NCI-H446 (cell line): Measurements from ENCODE around the gene ATP1A3.

Source experiments
- DNase-seq, 2 experiments: peaks; one replicate each; lab custom pipeline; 2025; lab: John Stamatoyannopoulos, UW

The ATP1A3 gene

GRCh38 chr19:41984961-41985360 lies 9.1 kb downstream of the ATP1A3 start:
- no peak for DNase-seq

GRCh38 chr19:41981724-41982123 lies 12.3 kb downstream of the ATP1A3 start:
- DNase-seq: no peak

- DNase-seq: no peak
These were observed 15.6 kb downstream of the ATP1A3 start for GRCh38 chr19:41978470-41978869.

- no peak for DNase-seq
These were observed 16.1 kb downstream of the ATP1A3 start for GRCh38 chr19:41977916-41978315.

- DNase-seq: no peak
These were observed 19.4 kb downstream of the ATP1A3 start for GRCh38 chr19:41974652-41975051.

- DNase-seq: no peak
These were observed 22.7 kb downstream of the ATP1A3 start for GRCh38 chr19:41971363-41971762.

- no peak for DNase-seq
These were observed 24.1 kb downstream of the ATP1A3 start for GRCh38 chr19:41969772-41970458.

- DNase-seq: no peak
These were observed 25.1 kb downstream of the ATP1A3 start for GRCh38 chr19:41968751-41969595.

GRCh38 chr19:41967054-41967783 lies 26.8 kb downstream of the ATP1A3 start:
- no peak for DNase-seq

GRCh38 chr19:41965106-41965505 lies 28.9 kb downstream of the ATP1A3 start:
- DNase-seq: no peak

- no peak for DNase-seq
These were observed 33.1 kb downstream of the ATP1A3 start for GRCh38 chr19:41960973-41961372.

- peak; percentile 90 to 96 for DNase-seq
These were observed 34.7 kb downstream of the ATP1A3 start, which contains the start of gene RABAC1 for GRCh38 chr19:41959056-41960053. RABAC1 (minus strand) TSS chr19:41959321; CDS start chr19:41959292, 29 bp downstream.

- DNase-seq: peak; percentile 40 to 63
These were observed 35.5 kb downstream of the ATP1A3 start for GRCh38 chr19:41958367-41959055.

- peak in 1 of 2 experiments; percentile 60 for DNase-seq
These were observed 36.1 kb downstream of the ATP1A3 start for GRCh38 chr19:41957838-41958366.

- DNase-seq: no peak
These were observed 36.7 kb downstream of the ATP1A3 start for GRCh38 chr19:41957161-41957837.

- no peak for DNase-seq
These were observed 37.4 kb downstream of the ATP1A3 start for GRCh38 chr19:41956621-41957020.

- DNase-seq: no peak
These were observed 38.5 kb downstream of the ATP1A3 start for GRCh38 chr19:41955521-41955920.

GRCh38 chr19:41951686-41952172 lies 42.3 kb downstream of the ATP1A3 start:
- DNase-seq: peak; percentile 76 to 90

- no peak for DNase-seq
These were observed 46.9 kb downstream of the ATP1A3 start for GRCh38 chr19:41947091-41947490.
